OCI-LY7 (cell line): ENCODE data around the gene ZBTB8OS. TPM values are rescaled to one million over a fixed set of nuclear protein-coding genes. Genes with fewer than 3 reads are reported as not detected.
A peak's percentile ranks its signal among the peaks of the same experiment; 100 is the strongest.
"Not testable (repeated sequence)": the region's sequence is repeated elsewhere in the genome, so short reads cannot be mapped to it uniquely, and the experiment has no call there.

ENCODE experiments used
- BruUV-seq: library from RNA; stranded (reverse); fragments of 400-500 nt; replicated peaks from 2 replicates; lab custom pipeline; 2021; lab: Mats Ljungman, UMichigan
- CTCF ChIA-PET: fragments of 300-600 bp; sonication (Branson Sonifier 250); formaldehyde crosslinking; loops from one replicate; lab custom pipeline; 2022; ENCODE audit warnings: antibody characterized with exemption; ENCODE audit not compliant: unreplicated experiment; lab: Charles Lee
- POLR2A ChIA-PET: fragments of 300-600 bp; sonication (Branson Sonifier 250); formaldehyde crosslinking; loops from one replicate; lab custom pipeline; 2022; ENCODE audit warnings: antibody characterized with exemption; lab: Charles Lee
- DNase-seq: peaks from one replicate; pipeline ENCODE4 v3.0.0-alpha.2; 2015; ENCODE audit warnings: low spot score
- H2AFZ ChIP-seq: fragments of 200-600 bp; sonication (generic), shearing (Covaris generic); 2 replicates; pipeline ENCODE4 v1.6.1; 2014; ENCODE audit warnings: mild to moderate bottlenecking, antibody characterized with exemption, low read length, moderate library complexity
- H3K27ac ChIP-seq: fragments of 200-600 bp; sonication (generic); 2 replicates; pipeline ENCODE4 v1.5.1; 2014; ENCODE audit warnings: mixed run types, low read depth, mild to moderate bottlenecking, moderate library complexity, low read length, inconsistent platforms; ENCODE audit not compliant: poor library complexity, severe bottlenecking
- H3K36me3 ChIP-seq: fragments of 200-600 bp; sonication (generic); 2 replicates; pipeline ENCODE4 v1.6.1; 2014; ENCODE audit warnings: mild to moderate bottlenecking, antibody characterized with exemption, low read length, moderate library complexity, mixed read lengths; ENCODE audit not compliant: insufficient read depth
- H3K4me1 ChIP-seq: fragments of 200-600 bp; sonication (generic); 2 replicates; pipeline ENCODE4 v1.5.1; 2014; ENCODE audit warnings: mild to moderate bottlenecking, low read length; ENCODE audit not compliant: insufficient read depth, poor library complexity, severe bottlenecking
- H3K4me2 ChIP-seq: fragments of 200-600 bp; sonication (generic); 2 replicates; pipeline ENCODE4 v1.6.1; 2014; ENCODE audit warnings: mild to moderate bottlenecking, low read length
- H3K4me3 ChIP-seq: fragments of 200-600 bp; sonication (generic); 2 replicates; pipeline ENCODE4 v1.5.1; 2014; ENCODE audit warnings: mild to moderate bottlenecking, low read depth, low read length; ENCODE audit not compliant: poor library complexity, severe bottlenecking
- H3K79me2 ChIP-seq: fragments of 200-600 bp; sonication (generic); 2 replicates; pipeline ENCODE4 v1.6.1; 2016; ENCODE audit warnings: low read depth, mild to moderate bottlenecking, low read length, moderate library complexity, mixed read lengths; ENCODE audit not compliant: insufficient read depth
- H3K9me2 ChIP-seq: fragments of 200-600 bp; sonication (generic); 2 replicates; pipeline ENCODE4 v1.6.1; 2016; ENCODE audit warnings: mild to moderate bottlenecking, low read length, mixed read lengths; ENCODE audit not compliant: insufficient read depth
- H3K9me3 ChIP-seq: fragments of 200-600 bp; sonication (generic); 2 replicates; pipeline ENCODE4 v1.6.1; 2014; ENCODE audit warnings: mild to moderate bottlenecking, mixed run types, low read length, mixed read lengths
- H4K20me1 ChIP-seq: fragments of 200-600 bp; sonication (generic); 2 replicates; pipeline ENCODE4 v1.6.1; 2014; ENCODE audit warnings: mild to moderate bottlenecking, antibody characterized with exemption, low read length, moderate library complexity, mixed read lengths; ENCODE audit not compliant: insufficient read depth
- EZH2phosphoT487 ChIP-seq: fragments of 200-600 bp; sonication (generic); IDR thresholded peaks from 2 replicates; pipeline ENCODE4 v1.6.1; 2018; ENCODE audit warnings: low read depth, borderline replicate concordance, mild to moderate bottlenecking, mixed run types, antibody characterized with exemption, low read length, moderate library complexity, mixed read lengths
- intact Hi-C: fragments of 100-400 bp; cut with micrococcal nuclease; formaldehyde crosslinking; loops from one replicate; pipeline ENCODE4 v1.10.0; 2022; ENCODE audit not compliant: unreplicated experiment
- total RNA-seq, 2 experiments: library from RNA; depleted of rRNA in 1 of 2; stranded (reverse); fragments of >200 nt in 1 of 2; shearing (Covaris generic) in 1 of 2; gene quantifications; 2 replicates each; pipeline ENCODE4 v1.2.3, GENCODE V29; 2014 to 2022
- TF ChIP-seq, protein P1 (sequence below): fragments of 200-600 bp; sonication (generic); conservative IDR thresholded peaks from 2 replicates; pipeline ENCODE4 v1.5.1; 2014; ENCODE audit warnings: mild to moderate bottlenecking, antibody characterized with exemption, low read length, moderate library complexity, mixed read lengths

The ZBTB8OS gene
- total RNA-seq, 2 experiments from 2014 or later: 57.5 to 119 TPM

- no TSS peak for BruUV-seq
- CTCF ChIA-PET: no interaction called here
- no peak for TF ChIP-seq EZH2phosphoT487
- TF ChIP-seq, protein P1, sequence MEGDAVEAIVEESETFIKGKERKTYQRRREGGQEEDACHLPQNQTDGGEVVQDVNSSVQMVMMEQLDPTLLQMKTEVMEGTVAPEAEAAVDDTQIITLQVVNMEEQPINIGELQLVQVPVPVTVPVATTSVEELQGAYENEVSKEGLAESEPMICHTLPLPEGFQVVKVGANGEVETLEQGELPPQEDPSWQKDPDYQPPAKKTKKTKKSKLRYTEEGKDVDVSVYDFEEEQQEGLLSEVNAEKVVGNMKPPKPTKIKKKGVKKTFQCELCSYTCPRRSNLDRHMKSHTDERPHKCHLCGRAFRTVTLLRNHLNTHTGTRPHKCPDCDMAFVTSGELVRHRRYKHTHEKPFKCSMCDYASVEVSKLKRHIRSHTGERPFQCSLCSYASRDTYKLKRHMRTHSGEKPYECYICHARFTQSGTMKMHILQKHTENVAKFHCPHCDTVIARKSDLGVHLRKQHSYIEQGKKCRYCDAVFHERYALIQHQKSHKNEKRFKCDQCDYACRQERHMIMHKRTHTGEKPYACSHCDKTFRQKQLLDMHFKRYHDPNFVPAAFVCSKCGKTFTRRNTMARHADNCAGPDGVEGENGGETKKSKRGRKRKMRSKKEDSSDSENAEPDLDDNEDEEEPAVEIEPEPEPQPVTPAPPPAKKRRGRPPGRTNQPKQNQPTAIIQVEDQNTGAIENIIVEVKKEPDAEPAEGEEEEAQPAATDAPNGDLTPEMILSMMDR: no peak
- Histone ChIP-seq H3K9me3 (no peaks in the 10 kb centered on the region), H3K79me2 (no peaks in the 10 kb centered on the region), H3K4me2 (no peak overlapping the region), H3K36me3 (peaks cover 100% of the 10 kb centered on the region), H3K27ac (no peak overlapping the region), H3K9me2 (no peaks in the 10 kb centered on the region), H3K4me1 (no peaks in the 10 kb centered on the region), H3K4me3 (no peak overlapping the region), H4K20me1 (no peaks in the 10 kb centered on the region), H2AFZ (no peak overlapping the region)
- POLR2A ChIA-PET: no interaction called here
- intact Hi-C loops: no loop called here
- no peak for DNase-seq
Measured at GRCh38 chr1:32680642-32681041, 30.3 kb upstream of the ZBTB8OS start.

DNA sequence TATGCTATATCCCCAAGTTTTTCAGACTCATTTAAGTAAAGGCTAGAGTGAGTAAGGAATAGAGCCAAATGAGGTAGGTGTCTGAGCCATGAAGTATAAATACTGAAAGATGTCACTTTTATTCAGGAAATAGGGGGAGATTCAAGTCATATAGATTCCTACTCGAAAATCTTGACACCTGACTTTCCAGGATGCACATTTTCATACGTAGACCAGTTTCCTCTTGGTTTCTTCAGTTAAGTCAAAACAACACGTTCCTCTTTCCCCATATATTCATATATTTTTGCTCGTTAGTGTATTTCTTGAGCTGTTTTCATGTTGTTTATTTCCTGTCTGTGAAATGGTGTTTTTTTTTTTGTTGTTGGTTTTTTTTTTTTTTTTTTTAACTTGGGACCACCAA, 29.6 kb upstream of the ZBTB8OS start:
- POLR2A ChIA-PET, H3K4me3 ChIP-seq, H3K27ac ChIP-seq, H4K20me1 ChIP-seq, DNase-seq, H3K4me2 ChIP-seq, CTCF ChIA-PET, H3K4me1 ChIP-seq, H3K9me2 ChIP-seq, H2AFZ ChIP-seq, intact Hi-C loops, H3K9me3 ChIP-seq, H3K79me2 ChIP-seq: not testable (repeated sequence)
- H3K36me3 ChIP-seq: peaks cover 100% of the 10 kb centered on the region
- TSS peak; percentile 64 for BruUV-seq

- ChIA-PET CTCF (no interaction called here), POLR2A (interaction anchor here (1.1 kb wide), 1 partner anchor 26 kb away, joined by 4 read pairs; the partner anchor contains the start of gene RBBP4)
- H3K79me2 ChIP-seq: no peaks in the 10 kb centered on the region; the same call in 1 of the 2 replicates
- intact Hi-C loops: no loop called here
- no peak overlapping the region for H3K4me3 ChIP-seq
- no peaks in the 10 kb centered on the region for H3K9me2 ChIP-seq
- TF ChIP-seq, protein P1: no peak
- no peak for TF ChIP-seq EZH2phosphoT487
- no peaks in the 10 kb centered on the region for H3K9me3 ChIP-seq
- peaks cover 100% of the 10 kb centered on the region for H3K36me3 ChIP-seq
- no peaks in the 10 kb centered on the region for H3K4me1 ChIP-seq
- H2AFZ ChIP-seq: no peak overlapping the region
- DNase-seq: no peak
- no peak overlapping the region for H3K27ac ChIP-seq
- BruUV-seq: no TSS peak
- no peak overlapping the region for H3K4me2 ChIP-seq
- no peaks in the 10 kb centered on the region for H4K20me1 ChIP-seq
Measured at GRCh38 chr1:32676945-32677344, 26.6 kb upstream of the ZBTB8OS start.

- POLR2A ChIA-PET: interaction anchor here (1.3 kb wide), 1 partner anchor 18 kb away, joined by 3 read pairs; the partner anchor contains the start of gene RBBP4
- H2AFZ ChIP-seq, H3K4me2 ChIP-seq, H3K9me3 ChIP-seq, intact Hi-C loops, DNase-seq, H3K4me1 ChIP-seq, H3K4me3 ChIP-seq, H3K27ac ChIP-seq, CTCF ChIA-PET, H3K9me2 ChIP-seq, H4K20me1 ChIP-seq: not testable (repeated sequence)
- BruUV-seq: TSS peak; percentile 36
- peaks cover 100% of the 10 kb centered on the region for H3K36me3 ChIP-seq
- H3K79me2 ChIP-seq: peaks cover 54% of the 10 kb centered on the region; the same call in 1 of the 2 replicates
Measured at GRCh38 chr1:32668716-32669115, 18.4 kb upstream of the ZBTB8OS start.
